ENCODE results near the gene LCMT1.

DNA sequence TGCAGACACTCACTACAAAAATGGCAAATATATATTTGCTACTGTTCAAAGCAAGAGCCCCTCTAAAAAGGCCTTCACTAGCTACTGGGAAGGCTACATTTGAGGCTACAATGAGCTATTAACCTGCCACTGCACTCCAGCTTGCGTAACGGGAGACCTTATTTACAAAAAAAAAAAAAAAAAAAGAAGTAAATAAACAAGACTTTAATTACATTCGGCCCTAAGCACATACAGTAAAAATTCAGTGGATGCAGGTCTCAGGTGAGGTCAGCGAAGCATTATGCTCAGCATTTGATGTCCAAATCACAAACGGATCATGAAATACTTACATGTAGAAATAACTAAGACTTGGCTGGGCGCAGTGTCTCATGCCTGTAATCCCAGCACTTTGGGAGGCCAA lies 26.7 kb upstream of the LCMT1 start:
- TF ChIP-seq POLR2A (IDR thresholded peaks at IDR 0.05): no peak
- TF ChIP-seq, protein P1, sequence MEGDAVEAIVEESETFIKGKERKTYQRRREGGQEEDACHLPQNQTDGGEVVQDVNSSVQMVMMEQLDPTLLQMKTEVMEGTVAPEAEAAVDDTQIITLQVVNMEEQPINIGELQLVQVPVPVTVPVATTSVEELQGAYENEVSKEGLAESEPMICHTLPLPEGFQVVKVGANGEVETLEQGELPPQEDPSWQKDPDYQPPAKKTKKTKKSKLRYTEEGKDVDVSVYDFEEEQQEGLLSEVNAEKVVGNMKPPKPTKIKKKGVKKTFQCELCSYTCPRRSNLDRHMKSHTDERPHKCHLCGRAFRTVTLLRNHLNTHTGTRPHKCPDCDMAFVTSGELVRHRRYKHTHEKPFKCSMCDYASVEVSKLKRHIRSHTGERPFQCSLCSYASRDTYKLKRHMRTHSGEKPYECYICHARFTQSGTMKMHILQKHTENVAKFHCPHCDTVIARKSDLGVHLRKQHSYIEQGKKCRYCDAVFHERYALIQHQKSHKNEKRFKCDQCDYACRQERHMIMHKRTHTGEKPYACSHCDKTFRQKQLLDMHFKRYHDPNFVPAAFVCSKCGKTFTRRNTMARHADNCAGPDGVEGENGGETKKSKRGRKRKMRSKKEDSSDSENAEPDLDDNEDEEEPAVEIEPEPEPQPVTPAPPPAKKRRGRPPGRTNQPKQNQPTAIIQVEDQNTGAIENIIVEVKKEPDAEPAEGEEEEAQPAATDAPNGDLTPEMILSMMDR (IDR thresholded peaks at IDR 0.05): no peak

All from thyroid gland (tissue), 4 donors.